Transverse colon (tissue), 4 donors: ENCODE data around the gene ARSI.

Experiments
- CTCF ChIP-seq, 5 experiments: fragments of 200-600 bp in 3 of 5; fragments of 450-650 bp in 2 of 5; sonication (generic) in 3 of 5; IDR thresholded peaks; 1 replicate in 2 of 5; 2 replicates in 3 of 5; pipeline ENCODE4 v1.5.1; 2016 to 2017; ENCODE audit warnings: antibody characterized with exemption in 5 of 5, inconsistent platforms in 3 of 5, mild to moderate bottlenecking in 2 of 5, moderate library complexity in 1 of 5
- EP300 ChIP-seq: sonication (generic); formaldehyde crosslinking; IDR thresholded peaks from one replicate; pipeline ENCODE4 v1.6.1; 2017; ENCODE audit warnings: antibody characterized with exemption, low read depth
- POLR2A ChIP-seq: fragments of 450-650 bp; IDR thresholded peaks from one replicate; pipeline ENCODE4 v1.6.1; 2016; ENCODE audit warnings: antibody characterized with exemption, mild to moderate bottlenecking, moderate library complexity
- POLR2AphosphoS5 ChIP-seq, 3 donors: sonication (generic); formaldehyde crosslinking; IDR thresholded peaks; one replicate each; pipeline ENCODE4 v1.6.1; 2016; ENCODE audit warnings: antibody characterized with exemption in 3 of 3

GRCh38 chr5:150281987-150282386 lies 20.7 kb downstream of the ARSI start:
- TF ChIP-seq EP300 (no peak), POLR2AphosphoS5 (IDR thresholded peaks at IDR 0.05) (no peak), CTCF (IDR thresholded peaks at IDR 0.05) (no peak), POLR2A (no peak)
